ENCODE measurements around the gene CLRN3.

DNA sequence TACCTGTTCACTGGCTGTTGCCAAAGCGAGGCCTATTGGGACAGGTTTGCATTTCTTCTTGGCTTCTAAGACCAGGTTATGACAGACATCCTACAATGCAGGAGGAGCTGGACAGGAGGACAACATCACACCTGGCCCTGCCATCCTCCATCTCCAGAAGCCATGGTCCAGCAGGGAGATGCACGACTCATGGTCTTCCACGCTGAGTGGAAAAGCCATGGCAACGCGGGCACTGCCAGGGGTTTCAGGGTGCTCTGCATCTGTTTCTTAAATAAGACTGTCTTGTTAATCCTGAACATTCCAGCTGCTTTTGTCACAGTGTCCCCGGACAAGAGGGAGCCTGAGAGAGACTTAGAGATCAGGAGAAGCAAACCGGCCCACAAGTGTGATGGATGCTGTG, 40.3 kb downstream of the CLRN3 start:
- TF ChIP-seq, protein P1, sequence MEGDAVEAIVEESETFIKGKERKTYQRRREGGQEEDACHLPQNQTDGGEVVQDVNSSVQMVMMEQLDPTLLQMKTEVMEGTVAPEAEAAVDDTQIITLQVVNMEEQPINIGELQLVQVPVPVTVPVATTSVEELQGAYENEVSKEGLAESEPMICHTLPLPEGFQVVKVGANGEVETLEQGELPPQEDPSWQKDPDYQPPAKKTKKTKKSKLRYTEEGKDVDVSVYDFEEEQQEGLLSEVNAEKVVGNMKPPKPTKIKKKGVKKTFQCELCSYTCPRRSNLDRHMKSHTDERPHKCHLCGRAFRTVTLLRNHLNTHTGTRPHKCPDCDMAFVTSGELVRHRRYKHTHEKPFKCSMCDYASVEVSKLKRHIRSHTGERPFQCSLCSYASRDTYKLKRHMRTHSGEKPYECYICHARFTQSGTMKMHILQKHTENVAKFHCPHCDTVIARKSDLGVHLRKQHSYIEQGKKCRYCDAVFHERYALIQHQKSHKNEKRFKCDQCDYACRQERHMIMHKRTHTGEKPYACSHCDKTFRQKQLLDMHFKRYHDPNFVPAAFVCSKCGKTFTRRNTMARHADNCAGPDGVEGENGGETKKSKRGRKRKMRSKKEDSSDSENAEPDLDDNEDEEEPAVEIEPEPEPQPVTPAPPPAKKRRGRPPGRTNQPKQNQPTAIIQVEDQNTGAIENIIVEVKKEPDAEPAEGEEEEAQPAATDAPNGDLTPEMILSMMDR (conservative IDR thresholded peaks at IDR 0.05): no peak
- no peak for TF ChIP-seq ZFX (IDR thresholded peaks at IDR 0.05)
